WI38 (cell line): Measurements from ENCODE around the gene BDKRB2.

Experiments
- H3K4me3 ChIP-seq: 2 replicates; pipeline ENCODE4 v1.5.1; 2011; ENCODE audit warnings: low read depth, mild to moderate bottlenecking, control low read depth, low read length
- TF ChIP-seq, protein P1 (sequence below): IDR thresholded peaks from 2 replicates; pipeline ENCODE4 v1.5.1; 2012; ENCODE audit warnings: low read depth, mild to moderate bottlenecking, control low read depth, low read length

BDKRB2 gene

DNA sequence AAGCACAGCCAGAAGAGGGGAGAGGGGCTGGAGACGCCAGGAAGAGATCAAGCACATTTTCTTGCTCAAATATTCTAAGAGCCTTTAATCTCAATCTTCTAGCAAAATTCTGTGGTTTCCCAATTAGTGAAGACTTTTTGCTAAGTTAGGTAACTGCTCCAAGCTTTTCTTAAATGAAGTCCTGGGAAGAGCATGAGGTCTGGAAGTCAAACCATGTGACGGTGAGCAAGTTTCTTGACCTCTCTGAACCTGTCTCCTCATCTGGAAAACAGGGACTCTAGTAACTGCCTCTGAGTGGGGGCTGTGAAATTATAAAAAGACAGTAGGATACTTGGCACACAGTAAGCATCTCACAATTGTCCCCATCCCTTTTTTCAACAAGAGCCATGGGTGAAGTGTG is 75.5 kb downstream of the BDKRB2 start:
- H3K4me3 ChIP-seq, result no peak overlapping the region
- TF ChIP-seq, protein P1, sequence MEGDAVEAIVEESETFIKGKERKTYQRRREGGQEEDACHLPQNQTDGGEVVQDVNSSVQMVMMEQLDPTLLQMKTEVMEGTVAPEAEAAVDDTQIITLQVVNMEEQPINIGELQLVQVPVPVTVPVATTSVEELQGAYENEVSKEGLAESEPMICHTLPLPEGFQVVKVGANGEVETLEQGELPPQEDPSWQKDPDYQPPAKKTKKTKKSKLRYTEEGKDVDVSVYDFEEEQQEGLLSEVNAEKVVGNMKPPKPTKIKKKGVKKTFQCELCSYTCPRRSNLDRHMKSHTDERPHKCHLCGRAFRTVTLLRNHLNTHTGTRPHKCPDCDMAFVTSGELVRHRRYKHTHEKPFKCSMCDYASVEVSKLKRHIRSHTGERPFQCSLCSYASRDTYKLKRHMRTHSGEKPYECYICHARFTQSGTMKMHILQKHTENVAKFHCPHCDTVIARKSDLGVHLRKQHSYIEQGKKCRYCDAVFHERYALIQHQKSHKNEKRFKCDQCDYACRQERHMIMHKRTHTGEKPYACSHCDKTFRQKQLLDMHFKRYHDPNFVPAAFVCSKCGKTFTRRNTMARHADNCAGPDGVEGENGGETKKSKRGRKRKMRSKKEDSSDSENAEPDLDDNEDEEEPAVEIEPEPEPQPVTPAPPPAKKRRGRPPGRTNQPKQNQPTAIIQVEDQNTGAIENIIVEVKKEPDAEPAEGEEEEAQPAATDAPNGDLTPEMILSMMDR, result no peak

DNA sequence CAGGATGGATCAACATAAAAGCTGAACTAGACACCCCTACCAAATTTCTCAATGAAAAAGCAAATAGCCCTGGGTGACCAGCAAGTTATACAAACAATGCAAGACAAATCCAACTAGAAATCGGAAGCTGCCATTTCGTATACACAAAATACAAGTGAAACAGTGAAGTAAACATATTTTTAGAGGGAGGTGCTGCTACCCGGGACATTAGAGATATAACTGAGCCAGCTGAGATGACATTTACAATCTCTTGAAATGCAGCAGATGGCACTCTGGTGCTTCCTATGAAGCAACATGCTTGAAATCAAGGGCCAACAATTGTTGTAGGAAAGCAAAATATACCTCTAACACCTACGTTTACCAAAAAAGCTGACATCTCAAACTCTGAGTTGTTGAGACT is 76.8 kb downstream of the BDKRB2 start:
- TF ChIP-seq, protein P1, result no peak
- no peak overlapping the region for H3K4me3 ChIP-seq

DNA sequence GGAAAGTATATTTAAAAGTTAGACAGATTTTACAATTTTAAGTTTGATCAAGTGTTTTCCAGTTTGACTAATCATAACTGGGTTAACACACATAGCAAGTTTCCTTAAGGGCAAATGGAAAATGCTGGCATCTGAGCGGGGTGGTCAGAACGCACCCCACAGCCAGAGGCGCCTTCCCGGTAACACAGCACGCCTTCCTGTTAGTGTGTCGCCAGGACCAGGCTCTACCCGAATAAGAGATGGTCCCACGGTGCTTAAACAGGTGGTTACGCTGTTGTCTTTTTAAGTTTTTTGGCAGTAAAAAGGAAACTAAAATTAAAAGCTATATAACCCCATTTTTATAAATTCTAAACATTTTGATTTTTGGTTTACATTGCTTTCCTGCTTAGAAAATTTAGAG is 79.4 kb downstream of the BDKRB2 start:
- TF ChIP-seq, protein P1, result no peak
- no peak overlapping the region for H3K4me3 ChIP-seq

DNA sequence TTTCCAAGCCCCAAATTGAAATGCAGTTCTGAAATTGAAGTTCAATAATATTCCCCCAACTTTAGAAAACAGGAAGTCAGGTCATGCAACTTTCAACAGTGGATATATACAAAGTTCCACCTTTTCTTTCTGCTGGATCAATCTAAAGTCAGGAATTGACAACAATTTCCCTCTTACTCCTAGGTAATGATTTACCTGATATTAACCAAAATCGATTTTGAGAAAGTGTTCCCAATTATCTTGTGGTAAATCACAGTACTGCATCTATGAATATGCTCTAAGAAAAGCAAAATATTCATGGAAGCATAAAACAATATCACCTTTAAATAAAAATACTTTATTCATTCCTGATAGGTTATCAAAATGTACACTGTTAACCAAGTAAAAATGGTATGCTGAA is 79.8 kb downstream of the BDKRB2 start:
- no peak overlapping the region for H3K4me3 ChIP-seq
- TF ChIP-seq, protein P1, result no peak

DNA sequence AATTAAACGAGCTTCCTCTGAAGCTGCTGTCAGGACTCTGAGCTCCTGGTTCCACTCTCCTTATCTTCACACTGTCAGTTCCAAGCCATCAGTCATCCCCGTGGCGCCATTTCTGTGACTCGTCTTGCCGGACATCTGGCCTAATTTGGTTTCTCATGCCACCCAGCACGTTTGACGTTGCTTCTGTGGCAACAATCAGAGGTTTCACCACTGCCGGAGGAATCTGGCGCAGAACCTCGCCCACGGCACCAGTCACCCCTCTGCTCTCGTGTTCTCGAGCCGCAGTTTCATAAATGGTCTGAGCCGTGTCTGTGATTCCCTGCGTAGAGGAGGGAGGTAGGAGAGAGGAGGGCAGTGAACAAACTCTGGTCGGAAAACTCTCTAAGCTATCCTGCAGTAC is 81.0 kb downstream of the BDKRB2 start:
- H3K4me3 ChIP-seq, result peak overlapping the region; percentile 2; the same call in 1 of the 2 replicates

DNA sequence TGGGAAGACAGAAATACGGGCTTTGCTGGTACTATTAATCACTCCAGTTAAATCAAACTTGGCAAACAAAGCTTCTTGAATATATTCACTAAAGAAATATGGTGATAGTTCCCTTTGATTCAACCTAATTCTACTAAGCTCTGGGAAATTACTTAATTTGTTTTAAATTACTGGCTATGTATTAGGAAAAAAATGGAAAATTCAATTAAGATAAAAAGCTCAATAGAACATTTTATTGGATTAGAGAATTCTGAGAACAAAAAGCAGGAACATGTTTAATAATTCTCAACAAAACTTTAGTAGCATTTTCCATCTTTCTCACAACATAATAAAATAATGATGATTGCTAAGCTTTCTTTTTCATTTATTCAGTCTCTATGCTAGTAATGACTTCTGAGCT is 81.6 kb downstream of the BDKRB2 start:
- TF ChIP-seq, protein P1, result no peak
- no peak overlapping the region for H3K4me3 ChIP-seq

More for the DNA sequence above, 81.0 kb downstream of the BDKRB2 start:
- TF ChIP-seq, protein P1, result no peak

DNA sequence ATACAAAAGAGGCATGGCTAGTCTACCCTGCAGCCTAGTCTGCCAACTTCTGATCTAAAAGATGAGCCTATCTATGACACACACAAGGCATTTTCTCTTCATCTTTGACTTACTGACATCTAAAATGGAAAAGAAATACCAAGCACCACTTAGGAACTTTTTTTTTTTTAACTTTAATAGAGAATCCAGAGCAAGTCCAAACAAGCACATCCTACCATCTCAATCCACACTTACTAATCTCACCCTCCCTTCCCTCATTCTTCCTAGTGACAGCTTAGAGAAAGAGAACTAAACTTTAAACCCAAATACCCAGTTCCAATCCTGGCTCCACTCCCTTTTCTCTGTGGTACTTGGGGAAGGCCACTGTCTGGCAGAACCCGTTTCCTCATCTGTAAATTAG is 83.2 kb downstream of the BDKRB2 start:
- H3K4me3 ChIP-seq, result no peak overlapping the region

More for the DNA sequence above, 83.2 kb downstream of the BDKRB2 start:
- TF ChIP-seq, protein P1, result no peak
